ENCODE data around the gene PCGF3.
"Not testable (repeated sequence)": the region's sequence is repeated elsewhere in the genome, so short reads cannot be mapped to it uniquely, and the experiment has no call there.

The PCGF3 gene

GRCh38 chr4:705278-706082 lies at the start of gene PCGF3:
Gene PCGF3 (plus strand): TSS chr4:705832. CDS start chr4:733681, 27,849 bp downstream.
- peak; percentile 95 for DNase-seq

- DNase-seq: no peak
These were observed 48.9 kb upstream of the PCGF3 start for GRCh38 chr4:656436-657337.

- DNase-seq: no peak
These were observed 48.2 kb upstream of the PCGF3 start for GRCh38 chr4:657338-657833.

GRCh38 chr4:657834-658667 lies 47.6 kb upstream of the PCGF3 start:
- no peak for DNase-seq

- DNase-seq: no peak
These were observed 46.7 kb upstream of the PCGF3 start for GRCh38 chr4:658681-659667.

GRCh38 chr4:659851-660250 lies 45.8 kb upstream of the PCGF3 start:
- no peak for DNase-seq

- no peak for DNase-seq
These were observed 45.2 kb upstream of the PCGF3 start for GRCh38 chr4:660401-660800.

GRCh38 chr4:661231-661630 lies 44.4 kb upstream of the PCGF3 start:
- DNase-seq: no peak

- no peak for DNase-seq
These were observed 43.5 kb upstream of the PCGF3 start for GRCh38 chr4:661881-662761.

- DNase-seq: no peak
These were observed 42.6 kb upstream of the PCGF3 start for GRCh38 chr4:663046-663437.

GRCh38 chr4:663438-664428 lies 41.9 kb upstream of the PCGF3 start:
- no peak for DNase-seq

- no peak for DNase-seq
These were observed 40.9 kb upstream of the PCGF3 start for GRCh38 chr4:664713-665231.

- DNase-seq: no peak
These were observed 40.3 kb upstream of the PCGF3 start for GRCh38 chr4:665381-665750.

GRCh38 chr4:665751-666435 lies 39.7 kb upstream of the PCGF3 start:
- no peak for DNase-seq

GRCh38 chr4:666436-666810 lies 39.2 kb upstream of the PCGF3 start:
- no peak for DNase-seq

- DNase-seq: no peak
These were observed 38.6 kb upstream of the PCGF3 start for GRCh38 chr4:666822-667544.

GRCh38 chr4:667545-667925 lies 38.1 kb upstream of the PCGF3 start:
- no peak for DNase-seq

- DNase-seq: not testable (repeated sequence)
These were observed 37.4 kb upstream of the PCGF3 start for GRCh38 chr4:668219-668618.
